NK-92 treated with Interleukin-12 subunit alpha and Interleukin-12 subunit beta, amount 100 ng/mL, for 24 hours (cell line): ENCODE measurements around the gene DYNLT2.

Experiments
- DNase-seq: peaks from one replicate; lab custom pipeline; 2025; lab: John Stamatoyannopoulos, UW

The DYNLT2 gene

GRCh38 chr6:169738204-169738975 lies 13.0 kb downstream of the DYNLT2 start:
- no peak for DNase-seq

GRCh38 chr6:169729961-169730360 lies 21.4 kb downstream of the DYNLT2 start:
- no peak for DNase-seq

GRCh38 chr6:169726963-169727362 lies 24.4 kb downstream of the DYNLT2 start:
- DNase-seq = no peak

GRCh38 chr6:169726049-169726400 lies 25.3 kb downstream of the DYNLT2 start:
- DNase-seq = no peak

- no peak for DNase-seq
These were observed 26.0 kb downstream of the DYNLT2 start for GRCh38 chr6:169725125-169726048.

GRCh38 chr6:169724494-169725124 lies 26.8 kb downstream of the DYNLT2 start, which contains the start of gene PHF10:
PHF10 (minus strand) TSS chr6:169724500; CDS start chr6:169723931, 569 bp downstream.
- DNase-seq = peak; percentile 56

- peak; percentile 55 for DNase-seq
These were observed 27.3 kb downstream of the DYNLT2 start for GRCh38 chr6:169723991-169724493.

- peak; percentile 61 for DNase-seq
These were observed 28.0 kb downstream of the DYNLT2 start for GRCh38 chr6:169723200-169723909.

- DNase-seq = no peak
These were observed 28.8 kb downstream of the DYNLT2 start for GRCh38 chr6:169722362-169723199.

GRCh38 chr6:169720207-169720855 lies 31.0 kb downstream of the DYNLT2 start:
- no peak for DNase-seq

GRCh38 chr6:169719117-169719516 lies 32.3 kb downstream of the DYNLT2 start:
- no peak for DNase-seq

- no peak for DNase-seq
These were observed 36.8 kb downstream of the DYNLT2 start for GRCh38 chr6:169714595-169714994.

GRCh38 chr6:169714178-169714577 lies 37.2 kb downstream of the DYNLT2 start:
- no peak for DNase-seq

GRCh38 chr6:169710009-169710408 lies 41.4 kb downstream of the DYNLT2 start:
- DNase-seq = no peak

- DNase-seq = no peak
These were observed 42.1 kb downstream of the DYNLT2 start for GRCh38 chr6:169709293-169709692.

- no peak for DNase-seq
These were observed 43.6 kb downstream of the DYNLT2 start for GRCh38 chr6:169707772-169708171.

GRCh38 chr6:169702840-169703246 lies 48.5 kb downstream of the DYNLT2 start:
- no peak for DNase-seq

- peak; percentile 93 for DNase-seq
These were observed 49.2 kb downstream of the DYNLT2 start, which contains the start of the genes C6orf120 and WDR27 for GRCh38 chr6:169701954-169702839. C6orf120 (plus strand) TSS chr6:169702126; CDS start chr6:169702460, 334 bp downstream. WDR27 (minus strand) TSS chr6:169702029; CDS start chr6:169689005, 13,024 bp downstream.
